DND-41 (cell line): Measurements from ENCODE around the gene ATG9B.

ENCODE experiments used
- CTCF ChIP-seq: IDR thresholded peaks from 2 replicates; pipeline ENCODE4 v1.5.1; 2012; ENCODE audit warnings: borderline replicate concordance, low read length, moderate library complexity, mild to moderate bottlenecking; ENCODE audit not compliant: poor library complexity, severe bottlenecking; ENCODE audit errors: extremely low read depth
- EZH2 ChIP-seq: IDR thresholded peaks from 3 replicates; pipeline ENCODE4 v1.6.1; 2012; ENCODE audit warnings: borderline replicate concordance, low read depth, mild to moderate bottlenecking, moderate library complexity, low read length, inconsistent platforms; ENCODE audit not compliant: severe bottlenecking

GRCh38 chr7:150967349-150967748, 56.9 kb downstream of the ATG9B start:
- TF ChIP-seq CTCF (no peak), EZH2 (no peak)
